RWPE2 (cell line): ENCODE measurements around the gene ZFYVE28.

ENCODE experiments used
- ATAC-seq: fragments of 200-7000 bp; cut with Tn5 transposase; 3 replicates; pipeline ENCODE4 v1.9.1; 2021; ENCODE audit warnings: low read depth
- DNase-seq: peaks from one replicate; pipeline ENCODE4 v3.0.0-alpha.2; 2020; ENCODE audit warnings: low spot score
- H3K27ac ChIP-seq: fragments of 450-650 bp; 2 replicates; pipeline ENCODE4 v1.5.1; 2017; ENCODE audit warnings: mild to moderate bottlenecking; ENCODE audit not compliant: poor library complexity, severe bottlenecking
- H3K27me3 ChIP-seq: fragments of 250-450 bp; sonication (Bioruptor Pico); 2 replicates; pipeline ENCODE4 v1.5.1; 2021; ENCODE audit warnings: mild to moderate bottlenecking, moderate library complexity; ENCODE audit not compliant: insufficient read depth, poor library complexity, severe bottlenecking
- H3K36me3 ChIP-seq: fragments of 250-450 bp; sonication (Bioruptor Pico); 2 replicates; pipeline ENCODE4 v1.5.1; 2020; ENCODE audit warnings: low read depth, mild to moderate bottlenecking, moderate library complexity
- H3K4me1 ChIP-seq: fragments of 250-450 bp; sonication (Bioruptor Pico); 2 replicates; pipeline ENCODE4 v1.5.1; 2021; ENCODE audit warnings: mild to moderate bottlenecking, moderate library complexity; ENCODE audit not compliant: insufficient read depth, poor library complexity, severe bottlenecking
- H3K4me3 ChIP-seq: fragments of 250-450 bp; sonication (Bioruptor Pico); 2 replicates; pipeline ENCODE4 v1.5.1; 2021; ENCODE audit warnings: mild to moderate bottlenecking, moderate library complexity; ENCODE audit not compliant: severe bottlenecking
- H3K9me3 ChIP-seq: fragments of 250-450 bp; sonication (Bioruptor Pico); 2 replicates; pipeline ENCODE4 v1.5.1; 2021; ENCODE audit warnings: mild to moderate bottlenecking, moderate library complexity; ENCODE audit not compliant: severe bottlenecking
- CTCF ChIP-seq: fragments of 450-650 bp; IDR thresholded peaks from one replicate; pipeline ENCODE4 v1.5.1; 2017; ENCODE audit warnings: mild to moderate bottlenecking, moderate library complexity; ENCODE audit not compliant: poor library complexity, severe bottlenecking

ZFYVE28 gene

DNA sequence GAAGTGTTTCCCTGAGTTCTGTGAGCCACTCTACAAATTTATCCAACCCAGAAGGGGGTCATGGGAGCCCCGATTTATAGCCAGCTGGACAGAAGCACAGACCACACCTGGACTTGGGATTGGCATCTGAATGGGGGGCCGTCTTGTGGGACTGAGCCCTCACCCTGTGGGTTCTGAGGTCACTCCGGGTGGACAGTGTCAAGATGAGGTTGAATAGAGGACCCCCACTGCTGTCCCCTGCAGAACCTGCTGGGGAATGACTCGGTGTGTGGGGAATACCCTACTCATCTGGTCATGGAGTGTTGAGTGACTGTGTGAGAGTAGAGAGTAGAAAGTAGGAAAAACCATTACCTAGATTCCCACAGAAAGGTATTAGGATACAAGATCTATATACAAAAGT is 67.5 kb downstream of the ZFYVE28 start:
- no peak overlapping the region for H3K27ac ChIP-seq
- 0 out of 2 replicates have a peak, but pooled peaks cover 6% of the 10 kb centered on the region for H3K36me3 ChIP-seq
- DNase-seq (no peak), ATAC-seq (no peak)
- no peak for TF ChIP-seq CTCF
- H3K4me1 ChIP-seq = no peaks in the 10 kb centered on the region
- H3K9me3 ChIP-seq = peaks cover 2% of the 10 kb centered on the region
- no peaks in the 10 kb centered on the region for H3K27me3 ChIP-seq
- no peak overlapping the region for H3K4me3 ChIP-seq

DNA sequence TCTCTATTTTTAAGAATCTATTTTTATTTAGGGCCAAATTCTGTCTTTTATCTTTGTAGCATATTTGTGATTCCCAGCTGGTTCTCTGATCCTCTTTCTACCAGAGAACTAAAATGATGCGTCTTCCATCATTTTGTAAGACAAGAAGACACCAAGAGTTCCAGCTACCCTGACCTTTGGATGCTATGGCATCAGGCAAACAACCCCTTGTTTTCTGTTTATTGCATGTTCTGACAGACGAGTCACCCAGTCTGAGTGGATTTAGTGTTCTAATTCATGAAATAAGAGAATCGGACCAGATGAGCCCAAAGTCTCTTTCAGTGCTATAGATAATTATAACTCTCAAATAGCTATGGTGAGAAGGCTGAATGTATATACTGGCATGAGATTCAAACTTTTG is 69.7 kb downstream of the ZFYVE28 start:
- peaks cover 2% of the 10 kb centered on the region for H3K9me3 ChIP-seq
- H3K27ac ChIP-seq = no peak overlapping the region
- DNase-seq (no peak), ATAC-seq (no peak)
- TF ChIP-seq CTCF = no peak
- H3K4me1 ChIP-seq = no peaks in the 10 kb centered on the region
- H3K4me3 ChIP-seq = no peak overlapping the region
- H3K27me3 ChIP-seq = no peaks in the 10 kb centered on the region
- 0 out of 2 replicates have a peak, but pooled peaks cover 6% of the 10 kb centered on the region for H3K36me3 ChIP-seq

- DNase-seq (no peak), ATAC-seq (no peak)
- Histone ChIP-seq H3K4me1 (no peaks in the 10 kb centered on the region), H3K4me3 (no peak overlapping the region), H3K36me3 (0 out of 2 replicates have a peak, but pooled peaks cover 6% of the 10 kb centered on the region), H3K27ac (no peak overlapping the region), H3K9me3 (peaks cover 2% of the 10 kb centered on the region), H3K27me3 (no peaks in the 10 kb centered on the region)
- TF ChIP-seq CTCF = no peak
Measured at GRCh38 chr4:2347190-2347589, 71.3 kb downstream of the ZFYVE28 start.

DNA sequence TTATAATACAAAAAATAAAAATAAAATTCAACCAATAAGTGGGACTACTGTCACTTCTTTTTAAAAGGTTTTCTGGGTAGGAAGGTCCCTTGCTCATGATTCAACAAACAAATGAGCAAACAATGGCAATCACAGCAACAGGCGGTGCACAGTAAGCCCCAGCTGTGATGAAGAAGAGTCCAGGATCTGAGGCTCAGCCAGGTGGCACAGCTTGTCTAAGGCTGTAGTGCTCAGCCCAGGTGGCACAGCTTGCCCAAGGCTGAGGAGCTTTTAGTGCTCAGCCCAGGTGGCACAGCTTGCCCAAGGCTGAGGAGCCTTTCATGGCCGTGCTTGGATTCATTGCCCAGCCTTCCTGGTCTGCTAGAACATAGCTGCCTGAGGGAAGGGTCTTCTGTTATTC is 75.0 kb downstream of the ZFYVE28 start:
- no peaks in the 10 kb centered on the region for H3K4me1 ChIP-seq
- no peak for ATAC-seq
- no peak overlapping the region for H3K27ac ChIP-seq
- no peak for DNase-seq
- H3K9me3 ChIP-seq = peaks cover 2% of the 10 kb centered on the region
- 0 out of 2 replicates have a peak, but pooled peaks cover 6% of the 10 kb centered on the region for H3K36me3 ChIP-seq
- TF ChIP-seq CTCF = no peak
- no peaks in the 10 kb centered on the region for H3K27me3 ChIP-seq
- no peak overlapping the region for H3K4me3 ChIP-seq

DNA sequence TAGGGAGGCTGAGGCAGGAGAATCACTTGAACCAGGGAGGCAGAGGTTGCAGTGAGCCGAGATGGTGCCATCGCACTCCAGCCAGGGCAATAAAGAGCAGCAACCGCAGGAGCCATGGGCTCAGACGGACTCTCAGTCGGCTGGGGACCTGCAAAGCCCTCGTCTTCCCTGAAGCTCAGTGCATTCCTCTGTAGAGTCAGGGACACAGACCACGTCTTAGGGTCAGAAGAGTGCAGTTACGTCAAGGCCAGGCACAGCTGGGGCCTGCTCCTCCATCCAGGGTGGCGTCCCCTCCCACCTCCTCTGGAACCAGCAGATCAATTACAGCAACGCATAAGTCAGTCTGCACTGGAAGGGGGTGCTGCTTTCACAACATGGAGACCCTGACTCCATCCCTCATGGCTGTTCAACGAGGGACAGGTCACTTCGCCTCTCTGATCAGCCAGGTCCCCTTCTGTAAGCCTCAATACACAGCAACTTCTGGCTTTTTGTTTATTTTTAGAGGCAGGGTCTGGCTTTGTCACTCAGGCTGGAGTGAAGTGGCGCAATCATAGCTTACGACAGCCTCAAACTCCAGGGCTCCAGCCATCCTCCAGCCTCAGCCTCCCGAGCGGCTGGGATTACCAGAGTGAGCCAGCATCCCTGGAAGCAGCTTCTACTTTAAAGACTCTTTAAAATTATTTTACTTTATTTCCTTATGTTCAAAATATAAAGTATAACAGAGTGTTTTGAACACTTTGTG is 76.4 kb downstream of the ZFYVE28 start:
- DNase-seq (no peak), ATAC-seq (no peak)
- 0 out of 2 replicates have a peak, but pooled peaks cover 6% of the 10 kb centered on the region for H3K36me3 ChIP-seq
- H3K4me1 ChIP-seq = no peaks in the 10 kb centered on the region
- H3K4me3 ChIP-seq = no peak overlapping the region
- no peak overlapping the region for H3K27ac ChIP-seq
- TF ChIP-seq CTCF = no peak
- H3K27me3 ChIP-seq = no peaks in the 10 kb centered on the region
- H3K9me3 ChIP-seq = peaks cover 2% of the 10 kb centered on the region
